PC-9 (cell line): ENCODE data around the gene HPS3. TPM values are rescaled to one million over a fixed set of nuclear protein-coding genes. Genes with fewer than 3 reads are reported as not detected.

Source experiments
- BruUV-seq: library from RNA; stranded (reverse); fragments of 400-500 nt; replicated peaks from 2 replicates; lab custom pipeline; 2021; lab: Mats Ljungman, UMichigan
- CTCF ChIA-PET: fragments of 300-600 bp; sonication (Branson Sonifier 250); formaldehyde crosslinking; loops from one replicate; lab custom pipeline; 2022; ENCODE audit warnings: antibody characterized with exemption; lab: Charles Lee
- POLR2A ChIA-PET: fragments of 300-600 bp; sonication (Branson Sonifier 250); formaldehyde crosslinking; loops from one replicate; lab custom pipeline; 2022; ENCODE audit warnings: antibody characterized with exemption; ENCODE audit not compliant: unreplicated experiment; lab: Charles Lee
- DNase-seq, 2 experiments: peaks; one replicate each; pipeline versions ENCODE4 v3.0.0 to v3.0.0-alpha.2; 2015 to 2022; ENCODE audit warnings: mixed read lengths in 1 of 2
- H2AFZ ChIP-seq: fragments of 200-600 bp; sonication (generic); 2 replicates; pipeline ENCODE4 v1.8.1; 2017; ENCODE audit warnings: antibody characterized with exemption
- H3F3A ChIP-seq: fragments of 200-600 bp; sonication (generic); 2 replicates; pipeline ENCODE4 v1.8.1; 2017; ENCODE audit warnings: antibody characterized with exemption, mild to moderate bottlenecking, low read depth; ENCODE audit not compliant: insufficient read depth
- H3K27ac ChIP-seq: fragments of 200-600 bp; sonication (generic); 2 replicates; pipeline ENCODE4 v1.6.1; 2016; ENCODE audit warnings: mixed run types
- H3K27me3 ChIP-seq: fragments of 200-600 bp; sonication (generic); 2 replicates; pipeline ENCODE4 v1.6.1; 2016; ENCODE audit warnings: low read depth, mixed run types; ENCODE audit not compliant: insufficient read depth
- H3K36me3 ChIP-seq: fragments of 200-600 bp; sonication (generic); 2 replicates; pipeline ENCODE4 v1.6.1; 2016; ENCODE audit warnings: low read depth, mixed run types
- H3K4me1 ChIP-seq: fragments of 200-600 bp; sonication (generic); replicated peaks from 2 replicates; pipeline ENCODE4 v1.6.1; 2016; ENCODE audit warnings: mixed run types; ENCODE audit not compliant: insufficient read depth
- H3K4me2 ChIP-seq: fragments of 200-600 bp; sonication (generic); 2 replicates; pipeline ENCODE4 v1.6.1; 2017; ENCODE audit warnings: mixed run types
- H3K4me3 ChIP-seq: fragments of 200-600 bp; sonication (generic); 2 replicates; pipeline ENCODE4 v1.6.1; 2016; ENCODE audit warnings: mixed run types
- H3K79me2 ChIP-seq: fragments of 200-600 bp; sonication (generic); 2 replicates; pipeline ENCODE4 v1.6.1; 2017; ENCODE audit warnings: low read depth, mixed run types
- H3K9me2 ChIP-seq: fragments of 200-600 bp; sonication (generic); 2 replicates; pipeline ENCODE4 v1.8.1; 2017; ENCODE audit warnings: mild to moderate bottlenecking; ENCODE audit not compliant: insufficient read depth
- H3K9me3 ChIP-seq: fragments of 200-600 bp; sonication (generic); 2 replicates; pipeline ENCODE4 v1.8.1; 2016; ENCODE audit warnings: low read depth; ENCODE audit not compliant: insufficient read depth
- H4K20me1 ChIP-seq: fragments of 200-600 bp; sonication (generic); 2 replicates; pipeline ENCODE4 v1.8.1; 2017; ENCODE audit not compliant: insufficient read depth
- CTCF ChIP-seq: fragments of 200-600 bp; sonication (generic); conservative IDR thresholded peaks from 2 replicates; pipeline ENCODE4 v1.6.1; 2017; ENCODE audit warnings: mixed run types, antibody characterized with exemption, mild to moderate bottlenecking, moderate library complexity
- EZH2 ChIP-seq: fragments of 200-600 bp; sonication (generic); IDR thresholded peaks from 2 replicates; pipeline ENCODE4 v1.8.0; 2017; ENCODE audit warnings: antibody characterized with exemption, low read depth
- intact Hi-C: fragments of 100-400 bp; cut with micrococcal nuclease; formaldehyde crosslinking; loops from one replicate; pipeline ENCODE4 v1.10.0; 2022; ENCODE audit not compliant: unreplicated experiment
- total RNA-seq: library from RNA; stranded (reverse); gene quantifications from 2 replicates; pipeline ENCODE4 v1.2.3, GENCODE V29; 2021

The HPS3 gene
- total RNA-seq, 1 experiment from 2014 or later = 33.4 TPM

- BruUV-seq = no TSS peak
- CTCF ChIA-PET = interaction anchor here (0.6 to 2.4 kb wide), 6 partner anchors 153 to 216 kb away, joined by 3 to 31 read pairs (median 4); no protein-coding TSS in a partner anchor
- TF ChIP-seq CTCF = no peak
- TF ChIP-seq EZH2 = no peak
Measured at GRCh38 chr3:149119466-149119865, 10.0 kb upstream of the HPS3 start.

GRCh38 chr3:149120051-149120972 is 9.1 kb upstream of the HPS3 start:
- Histone ChIP-seq H3F3A (peaks cover 6% of the 10 kb centered on the region; the same call in 1 of the 2 replicates), H4K20me1 (no peaks in the 10 kb centered on the region), H3K4me1 (no peaks in the 10 kb centered on the region), H3K27me3 (no peaks in the 10 kb centered on the region), H3K79me2 (no peaks in the 10 kb centered on the region), H3K9me3 (no peaks in the 10 kb centered on the region), H3K4me3 (no peak overlapping the region), H3K4me2 (peak overlapping the region; percentile 69), H3K27ac (no peak overlapping the region), H3K36me3 (no peaks in the 10 kb centered on the region), H3K9me2 (no peaks in the 10 kb centered on the region), H2AFZ (no peak overlapping the region)
- DNase-seq = peak in 1 of 2 experiments; percentile 54
- POLR2A ChIA-PET = interaction anchor here (0.7 to 1.0 kb wide), 2 partner anchors 10 to 1293 kb away, joined by 3 read pairs; no protein-coding TSS in a partner anchor
- TF ChIP-seq EZH2 = no peak
- peak; percentile 76 for TF ChIP-seq CTCF
- BruUV-seq = no TSS peak
- intact Hi-C loops = loop anchor here (1.0 to 5.0 kb wide), 6 partner anchors 153 to 387 kb away; no protein-coding TSS in a partner anchor
- CTCF ChIA-PET = interaction anchor here (0.6 to 2.4 kb wide), 16 partner anchors 10 to 688 kb away, joined by 3 to 31 read pairs (median 3); partner anchors contain the start of gene HPS3

More at GRCh38 chr3:149119466-149119865, 10.0 kb upstream of the HPS3 start:
- DNase-seq = no peak
- H3K9me2 ChIP-seq = no peaks in the 10 kb centered on the region
- no peaks in the 10 kb centered on the region for H3K79me2 ChIP-seq
- no peak overlapping the region for H3K4me3 ChIP-seq
- no peak overlapping the region for H3K4me2 ChIP-seq
- no peaks in the 10 kb centered on the region for H3K36me3 ChIP-seq
- intact Hi-C loops = no loop called here
- no peak overlapping the region for H2AFZ ChIP-seq
- H3K9me3 ChIP-seq = no peaks in the 10 kb centered on the region
- no peaks in the 10 kb centered on the region for H3K4me1 ChIP-seq
- H3K27me3 ChIP-seq = no peaks in the 10 kb centered on the region
- no peaks in the 10 kb centered on the region for H4K20me1 ChIP-seq
- H3K27ac ChIP-seq = no peak overlapping the region
- POLR2A ChIA-PET = no interaction called here
- peaks cover 6% of the 10 kb centered on the region; the same call in 1 of the 2 replicates for H3F3A ChIP-seq

DNA sequence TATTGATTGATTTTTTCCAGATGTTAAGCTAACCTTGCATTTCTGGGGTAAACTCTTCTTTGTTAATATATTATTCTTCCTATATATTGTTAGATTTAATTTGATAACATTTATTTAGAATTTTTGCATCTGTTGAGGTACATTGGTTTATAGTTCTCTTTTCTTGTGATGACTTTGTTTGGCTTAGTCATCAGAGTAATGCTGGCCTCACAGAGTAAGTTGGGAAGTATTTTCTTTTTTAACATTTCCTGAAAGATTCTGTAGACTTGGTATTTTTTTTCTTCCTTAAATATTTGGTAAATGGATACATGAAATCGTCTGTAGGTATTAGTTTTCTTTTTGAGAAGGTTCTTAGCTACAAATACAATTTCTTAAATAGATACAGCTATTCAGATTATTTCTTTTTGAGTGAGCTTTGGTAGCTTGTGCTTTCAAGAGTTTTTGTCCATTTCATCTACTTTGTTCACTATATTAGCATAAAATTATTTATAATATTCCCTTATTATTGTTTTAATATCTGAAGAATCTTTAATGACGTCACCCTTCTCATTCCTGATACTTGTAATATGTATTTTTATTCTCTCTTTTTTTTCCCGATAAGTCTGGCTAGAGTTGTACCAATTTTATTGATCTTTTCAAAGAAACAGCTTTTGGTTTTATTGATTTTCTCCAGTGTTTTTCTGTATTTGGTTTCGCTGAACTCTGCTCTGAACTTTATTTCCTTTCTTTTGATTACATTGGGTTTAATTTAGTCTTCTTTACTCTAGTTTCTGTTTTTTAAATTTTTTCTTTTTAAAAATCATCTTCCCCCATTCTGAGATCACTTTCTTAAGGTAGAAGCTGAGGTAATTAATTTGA is 6.5 kb upstream of the HPS3 start:
- Histone ChIP-seq H3K4me1 (no peaks in the 10 kb centered on the region), H3F3A (peaks cover 6% of the 10 kb centered on the region; the same call in 1 of the 2 replicates), H3K36me3 (no peaks in the 10 kb centered on the region), H4K20me1 (no peaks in the 10 kb centered on the region), H3K27ac (no peak overlapping the region), H3K27me3 (no peaks in the 10 kb centered on the region), H3K79me2 (no peaks in the 10 kb centered on the region), H2AFZ (no peak overlapping the region), H3K9me2 (no peaks in the 10 kb centered on the region), H3K4me2 (no peak overlapping the region), H3K4me3 (no peak overlapping the region), H3K9me3 (no peaks in the 10 kb centered on the region)
- ChIA-PET CTCF (interaction anchor here (0.6 kb wide), 1 partner anchor 557 kb away, joined by 3 read pairs; no protein-coding TSS in a partner anchor), POLR2A (interaction anchor here (0.6 kb wide), 1 partner anchor 268 kb away, joined by 3 read pairs; no protein-coding TSS in a partner anchor)
- no peak for DNase-seq
- intact Hi-C loops = loop anchor here (5.0 kb wide), 2 partner anchors 264 to 384 kb away; no protein-coding TSS in a partner anchor
- BruUV-seq = no TSS peak
- TF ChIP-seq CTCF = no peak
